Epithelial cell of esophagus (primary cell): Measurements from ENCODE around the gene PSD2.

ENCODE experiments used
- DNase-seq: peaks from one replicate; pipeline ENCODE4 v3.0.0; 2010; ENCODE audit warnings: low read depth
- H3K4me3 ChIP-seq: 2 replicates; pipeline ENCODE4 v1.5.1; 2011; ENCODE audit warnings: mild to moderate bottlenecking, low read length, control low read depth
- TF ChIP-seq, protein P1 (sequence below): IDR thresholded peaks from 2 replicates; pipeline ENCODE4 v1.5.1; 2011; ENCODE audit warnings: low read depth, mild to moderate bottlenecking, low read length, control low read depth, inconsistent platforms; ENCODE audit not compliant: insufficient read depth; ENCODE audit errors: missing control alignments

The PSD2 gene

DNA sequence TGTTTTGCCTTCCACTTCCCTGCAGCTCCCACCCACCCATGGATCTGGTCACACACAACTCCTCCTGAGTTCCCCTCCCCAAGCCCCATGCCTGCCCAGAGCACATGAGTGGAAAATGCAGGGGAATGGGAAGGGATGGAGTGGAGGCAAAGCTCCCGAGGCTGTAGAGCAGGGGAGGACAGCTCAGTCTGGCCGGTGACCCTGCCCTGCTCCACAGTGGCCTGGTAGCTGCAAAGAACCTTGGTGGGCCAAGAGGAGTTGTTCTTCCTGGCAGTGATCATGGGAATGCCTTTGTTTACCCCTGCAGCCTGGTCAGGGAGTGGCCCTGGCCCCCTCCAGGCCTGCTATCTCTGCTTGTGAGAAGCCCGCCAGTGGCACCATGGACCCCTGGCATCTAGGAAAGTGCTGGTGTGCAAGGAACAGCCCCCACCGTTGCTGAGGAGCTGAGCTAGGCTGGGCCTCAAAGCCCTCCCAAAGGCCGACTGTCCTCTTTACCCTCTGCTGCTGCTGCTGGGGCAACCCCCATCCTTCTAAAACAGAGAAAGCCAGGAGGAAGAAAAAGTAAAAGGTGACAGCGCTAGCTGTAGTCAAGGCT lies 60.4 kb downstream of the PSD2 start:
- H3K4me3 ChIP-seq = no peak overlapping the region
- DNase-seq = no peak
- TF ChIP-seq, protein P1, sequence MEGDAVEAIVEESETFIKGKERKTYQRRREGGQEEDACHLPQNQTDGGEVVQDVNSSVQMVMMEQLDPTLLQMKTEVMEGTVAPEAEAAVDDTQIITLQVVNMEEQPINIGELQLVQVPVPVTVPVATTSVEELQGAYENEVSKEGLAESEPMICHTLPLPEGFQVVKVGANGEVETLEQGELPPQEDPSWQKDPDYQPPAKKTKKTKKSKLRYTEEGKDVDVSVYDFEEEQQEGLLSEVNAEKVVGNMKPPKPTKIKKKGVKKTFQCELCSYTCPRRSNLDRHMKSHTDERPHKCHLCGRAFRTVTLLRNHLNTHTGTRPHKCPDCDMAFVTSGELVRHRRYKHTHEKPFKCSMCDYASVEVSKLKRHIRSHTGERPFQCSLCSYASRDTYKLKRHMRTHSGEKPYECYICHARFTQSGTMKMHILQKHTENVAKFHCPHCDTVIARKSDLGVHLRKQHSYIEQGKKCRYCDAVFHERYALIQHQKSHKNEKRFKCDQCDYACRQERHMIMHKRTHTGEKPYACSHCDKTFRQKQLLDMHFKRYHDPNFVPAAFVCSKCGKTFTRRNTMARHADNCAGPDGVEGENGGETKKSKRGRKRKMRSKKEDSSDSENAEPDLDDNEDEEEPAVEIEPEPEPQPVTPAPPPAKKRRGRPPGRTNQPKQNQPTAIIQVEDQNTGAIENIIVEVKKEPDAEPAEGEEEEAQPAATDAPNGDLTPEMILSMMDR = no peak

- no peak for DNase-seq
- no peak overlapping the region for H3K4me3 ChIP-seq
- TF ChIP-seq, protein P1 = no peak
These were observed 61.1 kb downstream of the PSD2 start for GRCh38 chr5:139856714-139857113.

DNA sequence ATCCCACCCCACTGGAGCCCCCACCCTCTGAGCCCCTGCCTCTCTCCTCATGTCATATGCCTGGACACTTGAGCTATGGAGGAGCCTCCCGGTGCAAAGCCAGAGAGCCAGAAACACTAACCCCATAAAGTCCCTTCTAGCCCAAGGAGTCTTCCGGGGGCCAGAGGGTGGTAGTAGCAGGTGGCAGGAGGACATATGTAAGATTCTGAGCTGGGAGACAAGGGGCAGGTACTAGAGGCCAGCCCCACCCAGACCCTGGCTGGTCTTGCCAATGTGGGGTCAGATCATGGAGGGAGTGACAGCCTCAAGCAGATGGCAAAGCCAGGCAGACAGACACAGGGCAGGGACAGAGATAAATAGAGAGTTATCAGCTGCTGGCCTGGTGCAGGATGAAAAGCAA lies 63.4 kb downstream of the PSD2 start:
- TF ChIP-seq, protein P1 = no peak
- DNase-seq = no peak
- H3K4me3 ChIP-seq = no peak overlapping the region

- no peak overlapping the region for H3K4me3 ChIP-seq
- DNase-seq = peak; percentile 86
- TF ChIP-seq, protein P1 = no peak
These were observed 65.6 kb downstream of the PSD2 start for GRCh38 chr5:139861021-139861888.

DNA sequence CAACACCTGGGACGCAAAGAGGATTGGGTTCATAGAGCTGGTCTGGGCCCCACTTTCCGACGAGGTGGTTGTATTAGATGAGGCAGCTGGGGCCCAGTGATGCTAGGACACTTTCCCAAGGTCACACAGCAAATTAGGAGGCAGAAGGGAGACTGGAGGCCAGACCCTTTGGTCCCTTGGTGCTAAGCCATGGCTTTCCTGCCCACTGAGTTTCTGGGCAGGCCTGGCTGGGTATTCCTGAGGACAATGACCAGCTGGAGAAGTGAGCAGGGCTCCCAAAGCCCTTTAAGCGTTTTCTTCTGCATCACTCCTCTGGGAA lies 66.2 kb downstream of the PSD2 start:
- DNase-seq = no peak
- TF ChIP-seq, protein P1 = no peak
- no peak overlapping the region for H3K4me3 ChIP-seq

- DNase-seq = no peak
- TF ChIP-seq, protein P1 = no peak
These were observed 66.7 kb downstream of the PSD2 start for GRCh38 chr5:139862313-139862712.

More at GRCh38 chr5:139862313-139862712, 66.7 kb downstream of the PSD2 start:
- no peak overlapping the region for H3K4me3 ChIP-seq
